PC-3 (cell line): ENCODE results near the gene PYDC1. TPM values are rescaled to one million over a fixed set of nuclear protein-coding genes. Genes with fewer than 3 reads are reported as not detected.

ENCODE experiments used
- ATAC-seq: fragments of 200-7000 bp; cut with Tn5 transposase; 2 replicates; pipeline ENCODE4 v1.9.1; 2020; ENCODE audit warnings: mild to moderate bottlenecking, moderate library complexity
- BruUV-seq: library from RNA; stranded (reverse); fragments of 400-500 nt; replicated peaks from 2 replicates; lab custom pipeline; 2021; lab: Mats Ljungman, UMichigan
- CTCF ChIA-PET: fragments of 300-600 bp; sonication (Branson Sonifier 250); formaldehyde crosslinking; loops from one replicate; lab custom pipeline; 2022; ENCODE audit warnings: antibody characterized with exemption; lab: Charles Lee
- POLR2A ChIA-PET: fragments of 300-600 bp; sonication (Branson Sonifier 250); formaldehyde crosslinking; loops from one replicate; lab custom pipeline; 2022; ENCODE audit warnings: antibody characterized with exemption; ENCODE audit not compliant: unreplicated experiment; lab: Charles Lee
- DNase-seq: peaks from one replicate; pipeline ENCODE4 v3.0.0-alpha.2; 2015
- H2AFZ ChIP-seq: fragments of 300-600 bp; sonication (generic); 2 replicates; pipeline ENCODE4 v1.6.0; 2016; ENCODE audit warnings: antibody characterized with exemption, low read length
- H3F3A ChIP-seq: fragments of 300-600 bp; sonication (generic); one replicate; pipeline ENCODE4 v1.6.0; 2017; ENCODE audit warnings: antibody characterized with exemption, low read length, control low read depth, mild to moderate bottlenecking; ENCODE audit not compliant: unreplicated experiment
- H3K27ac ChIP-seq: fragments of 300-600 bp; sonication (generic); 2 replicates; pipeline ENCODE4 v1.5.1; 2016; ENCODE audit warnings: mild to moderate bottlenecking, low read length
- H3K27me3 ChIP-seq: fragments of 300-600 bp; sonication (generic); 2 replicates; pipeline ENCODE4 v1.6.1; 2016; ENCODE audit warnings: low read length, mixed read lengths
- H3K36me3 ChIP-seq: fragments of 300-600 bp; sonication (generic); 2 replicates; pipeline ENCODE4 v1.6.1; 2016; ENCODE audit warnings: low read depth, mixed run types, low read length, mixed read lengths
- H3K4me1 ChIP-seq: fragments of 300-600 bp; sonication (generic); 2 replicates; pipeline ENCODE4 v1.5.1; 2016; ENCODE audit warnings: low read length; ENCODE audit not compliant: insufficient read depth
- H3K4me2 ChIP-seq: fragments of 300-600 bp; sonication (generic); 2 replicates; pipeline ENCODE4 v1.6.0; 2016; ENCODE audit warnings: low read length
- H3K4me3 ChIP-seq: fragments of 300-600 bp; sonication (generic); 2 replicates; pipeline ENCODE4 v1.5.1; 2016; ENCODE audit warnings: mild to moderate bottlenecking, low read length, mixed read lengths
- H3K79me2 ChIP-seq: fragments of 300-600 bp; sonication (generic); 2 replicates; pipeline ENCODE4 v1.6.1; 2017; ENCODE audit warnings: low read length, mixed read lengths
- H3K9ac ChIP-seq: fragments of 300-600 bp; sonication (generic); 2 replicates; pipeline ENCODE4 v1.6.0; 2016; ENCODE audit warnings: mild to moderate bottlenecking, low read length
- H3K9me2 ChIP-seq: fragments of 300-600 bp; sonication (generic); replicated peaks from 2 replicates; pipeline ENCODE4 v1.6.1; 2016; ENCODE audit warnings: mixed run types, low read length, mixed read lengths
- H3K9me3 ChIP-seq: fragments of 300-600 bp; sonication (generic); 2 replicates; pipeline ENCODE4 v1.6.1; 2016; ENCODE audit warnings: low read length, mixed read lengths
- H4K20me1 ChIP-seq: fragments of 300-600 bp; sonication (generic); 2 replicates; pipeline ENCODE4 v1.6.1; 2016; ENCODE audit warnings: low read length, mixed read lengths
- CTCF ChIP-seq: fragments of 300-600 bp; sonication (generic); conservative IDR thresholded peaks from 2 replicates; pipeline ENCODE4 v1.5.1; 2017; ENCODE audit warnings: antibody characterized with exemption, low read depth, mild to moderate bottlenecking, low read length
- EZH2 ChIP-seq: fragments of 300-600 bp; sonication (generic); IDR thresholded peaks from one replicate; pipeline ENCODE4 v1.6.1; 2017; ENCODE audit warnings: antibody characterized with exemption, mild to moderate bottlenecking, low read length; ENCODE audit not compliant: unreplicated experiment
- EZH2phosphoT487 ChIP-seq: fragments of 300-600 bp; sonication (generic); IDR thresholded peaks from 2 replicates; pipeline ENCODE4 v1.6.1; 2018; ENCODE audit warnings: mild to moderate bottlenecking, antibody characterized with exemption, low read length, borderline replicate concordance
- intact Hi-C: fragments of 100-400 bp; cut with micrococcal nuclease; formaldehyde crosslinking; loops from 2 replicates; pipeline ENCODE4 v1.9.0; 2023
- total RNA-seq: library from RNA; depleted of rRNA; stranded (reverse); fragments of >200 nt; gene quantifications from 2 replicates; pipeline ENCODE4 v1.2.3, GENCODE V29; 2014; rRNA removed

The PYDC1 gene
- total RNA-seq, 1 experiment from 2014 or later, result not detected

GRCh38 chr16:31167315-31167714, 49.6 kb downstream of the PYDC1 start:
- Histone ChIP-seq H3K79me2 (no peaks in the 10 kb centered on the region), H3K27me3 (no peaks in the 10 kb centered on the region), H3F3A (no peaks in the 10 kb centered on the region), H3K9ac (no peak overlapping the region), H3K9me2 (no peaks in the 10 kb centered on the region), H3K36me3 (no peaks in the 10 kb centered on the region), H3K9me3 (no peaks in the 10 kb centered on the region), H3K4me1 (no peaks in the 10 kb centered on the region; the same call in 1 of the 2 replicates), H3K4me3 (no peak overlapping the region), H2AFZ (no peak overlapping the region), H3K27ac (no peak overlapping the region), H3K4me2 (no peak overlapping the region), H4K20me1 (no peaks in the 10 kb centered on the region)
- no TSS peak for BruUV-seq
- CTCF ChIA-PET, result no interaction called here
- DNase-seq (no peak), ATAC-seq (no peak)
- TF ChIP-seq CTCF, result no peak
- TF ChIP-seq EZH2, result no peak
- TF ChIP-seq EZH2phosphoT487, result no peak
- intact Hi-C loops, result no loop called here
- POLR2A ChIA-PET, result no interaction called here

Other genes with a start within 250 kb of the PYDC1 start
- gene HSD3B7, start 231.9 kb downstream of the PYDC1 start, total RNA-seq, result 12.0 and 16.3 TPM in 2 replicates
- 1.5 and 2.4 TPM in 2 replicates for gene STX1B, start 206.5 kb downstream of the PYDC1 start, total RNA-seq
- 27.4 and 36.1 TPM in 2 replicates for gene STX4, start 183.6 kb downstream of the PYDC1 start, total RNA-seq
- gene ZNF668, start 142.9 kb downstream of the PYDC1 start, total RNA-seq, result 15.6 and 19.2 TPM in 2 replicates
- gene ZNF646, start 142.7 kb downstream of the PYDC1 start, total RNA-seq, result 5.5 and 8.5 TPM in 2 replicates
- gene PRSS53, start 128.2 kb downstream of the PYDC1 start, total RNA-seq, result 3.8 and 5.8 TPM in 2 replicates
- 105 and 127 TPM in 2 replicates for gene VKORC1, start 122.3 kb downstream of the PYDC1 start, total RNA-seq
- 47.7 and 69.1 TPM in 2 replicates for gene BCKDK, start 108.7 kb downstream of the PYDC1 start, total RNA-seq
- 25.3 and 35.1 TPM in 2 replicates for gene KAT8, start 99.5 kb downstream of the PYDC1 start, total RNA-seq
- 18.0 and 23.4 TPM in 2 replicates for gene PRSS8, start 81.4 kb downstream of the PYDC1 start, total RNA-seq
- 0.51 TPM in 1 of 2 replicates, not detected in the other for gene PRSS36, start 67.1 kb downstream of the PYDC1 start, total RNA-seq
- 43.0 and 90.7 TPM in 2 replicates for gene FUS, start 37.0 kb downstream of the PYDC1 start, total RNA-seq
- 16.5 and 29.8 TPM in 2 replicates for gene PYCARD, start 14.4 kb downstream of the PYDC1 start, total RNA-seq
- gene TRIM72, start 3.0 kb downstream of the PYDC1 start, total RNA-seq, result not detected in 2 replicates
- gene ITGAM, start 42.8 kb upstream of the PYDC1 start, total RNA-seq, result not detected in 2 replicates
- not detected in 2 replicates for gene ITGAX, start 138.0 kb upstream of the PYDC1 start, total RNA-seq
- gene ITGAD, start 176.2 kb upstream of the PYDC1 start, total RNA-seq, result not detected in 2 replicates
- gene COX6A2, start 211.2 kb upstream of the PYDC1 start, total RNA-seq, result not detected in 2 replicates
- 0.52 TPM in 1 of 2 replicates, not detected in the other for gene ZNF843, start 225.7 kb upstream of the PYDC1 start, total RNA-seq
- gene ARMC5, start 242.4 kb upstream of the PYDC1 start, total RNA-seq, result 5.4 and 5.8 TPM in 2 replicates